ENCODE measurements around the gene DDX51.
"Not testable (repeated sequence)": the region's sequence is repeated elsewhere in the genome, so short reads cannot be mapped to it uniquely, and the experiment has no call there.

Gene DDX51

GRCh38 chr12:132150780-132151144 lies 6.6 kb upstream of the DDX51 start:
- no peak for TF ChIP-seq GABPA (IDR thresholded peaks at IDR 0.05; ENCODE audit: low read depth)
- no peak for TF ChIP-seq CTCF (IDR thresholded peaks at IDR 0.05; ENCODE audit: insufficient read depth, low read length)
- no peak for TF ChIP-seq REST (IDR thresholded peaks at IDR 0.05; ENCODE audit: insufficient replicate concordance, low read depth)
- TF ChIP-seq SPI1 (IDR thresholded peaks at IDR 0.05; ENCODE audit: borderline replicate concordance, low read depth) = no peak
- no peak for TF ChIP-seq POLR2AphosphoS5 (IDR thresholded peaks at IDR 0.05; ENCODE audit: low read depth)
- H3K27ac ChIP-seq (replicated peaks) = no peak overlapping the region
- no peak for DNase-seq (ENCODE audit: low read depth in 1 of 2, low spot score in 1 of 2)
- H3K27me3 ChIP-seq (ENCODE audit: insufficient read depth, poor library complexity, severe bottlenecking) = no peaks in the 10 kb centered on the region
- no peak overlapping the region for H3K4me3 ChIP-seq (replicated peaks; ENCODE audit: insufficient read depth, low read length)

DNA sequence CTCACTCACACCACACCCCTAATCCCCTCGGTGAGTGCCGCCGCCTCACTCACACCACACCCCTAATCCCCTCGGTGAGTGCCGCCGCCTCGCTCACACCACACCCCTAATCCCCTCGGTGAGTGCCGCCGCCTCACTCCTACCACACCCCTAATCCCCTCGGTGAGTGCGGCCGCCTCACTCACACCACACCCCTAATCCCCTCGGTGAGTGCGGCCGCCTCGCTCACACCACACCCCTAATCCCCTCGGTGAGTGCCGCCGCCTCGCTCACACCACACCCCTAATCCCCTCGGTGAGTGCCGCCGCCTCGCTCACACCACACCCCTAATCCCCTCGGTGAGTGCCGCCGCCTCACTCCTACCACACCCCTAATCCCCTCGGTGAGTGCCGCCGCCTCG lies 5.4 kb upstream of the DDX51 start:
- not testable (repeated sequence) for H3K4me3 ChIP-seq (replicated peaks; ENCODE audit: insufficient read depth, low read length); H3K27me3 ChIP-seq (ENCODE audit: insufficient read depth, poor library complexity, severe bottlenecking); DNase-seq (ENCODE audit: low read depth in 1 of 2, low spot score in 1 of 2); H3K27ac ChIP-seq (replicated peaks)

- no peak overlapping the region for H3K4me3 ChIP-seq (replicated peaks; ENCODE audit: insufficient read depth, low read length)
- H3K27ac ChIP-seq (replicated peaks) = no peak overlapping the region
- no peaks in the 10 kb centered on the region for H3K27me3 ChIP-seq (ENCODE audit: insufficient read depth, poor library complexity, severe bottlenecking)
- DNase-seq (ENCODE audit: low read depth in 1 of 2, low spot score in 1 of 2) = no peak
- no peak for TF ChIP-seq POLR2AphosphoS5 (IDR thresholded peaks at IDR 0.05; ENCODE audit: low read depth)
- no peak for TF ChIP-seq REST (IDR thresholded peaks at IDR 0.05; ENCODE audit: insufficient replicate concordance, low read depth)
- no peak for TF ChIP-seq GABPA (IDR thresholded peaks at IDR 0.05; ENCODE audit: low read depth)
- TF ChIP-seq CTCF (IDR thresholded peaks at IDR 0.05; ENCODE audit: insufficient read depth, low read length) = no peak
- no peak for TF ChIP-seq SPI1 (IDR thresholded peaks at IDR 0.05; ENCODE audit: borderline replicate concordance, low read depth)
These were observed 4.4 kb upstream of the DDX51 start for GRCh38 chr12:132148368-132149045.

- Histone ChIP-seq H3K27me3 (ENCODE audit: insufficient read depth, poor library complexity, severe bottlenecking) (no peaks in the 10 kb centered on the region), H3K4me3 (replicated peaks; ENCODE audit: insufficient read depth, low read length) (no peak overlapping the region), H3K27ac (replicated peaks) (no peak overlapping the region)
- TF ChIP-seq GABPA (IDR thresholded peaks at IDR 0.05; ENCODE audit: low read depth) = no peak
- no peak for TF ChIP-seq POLR2AphosphoS5 (IDR thresholded peaks at IDR 0.05; ENCODE audit: low read depth)
- TF ChIP-seq CTCF (IDR thresholded peaks at IDR 0.05; ENCODE audit: insufficient read depth, low read length) = no peak
- TF ChIP-seq SPI1 (IDR thresholded peaks at IDR 0.05; ENCODE audit: borderline replicate concordance, low read depth) = no peak
- no peak for TF ChIP-seq REST (IDR thresholded peaks at IDR 0.05; ENCODE audit: insufficient replicate concordance, low read depth)
- DNase-seq (ENCODE audit: low read depth in 1 of 2, low spot score in 1 of 2) = no peak
These were observed 3.6 kb upstream of the DDX51 start for GRCh38 chr12:132147423-132148367.
